Breast epithelium (tissue), 3 donors: ENCODE measurements around the gene OPHN1.

Experiments
- CTCF ChIP-seq, 3 donors: fragments of 450-650 bp; IDR thresholded peaks; one replicate each; pipeline ENCODE4 v1.5.1; 2016 to 2017; ENCODE audit warnings: antibody characterized with exemption in 3 of 3, mild to moderate bottlenecking in 3 of 3, moderate library complexity in 3 of 3
- POLR2A ChIP-seq: fragments of 450-650 bp; IDR thresholded peaks from one replicate; pipeline ENCODE4 v1.6.1; 2016; ENCODE audit warnings: antibody characterized with exemption, mild to moderate bottlenecking, moderate library complexity
- POLR2AphosphoS5 ChIP-seq, 3 donors: sonication (generic); formaldehyde crosslinking; IDR thresholded peaks; one replicate each; pipeline ENCODE4 v1.6.1; 2017; ENCODE audit warnings: antibody characterized with exemption in 3 of 3

- TF ChIP-seq CTCF (IDR thresholded peaks at IDR 0.05): no peak
- TF ChIP-seq POLR2A: no peak
- TF ChIP-seq POLR2AphosphoS5 (IDR thresholded peaks at IDR 0.05): no peak
Observed at GRCh38 chrX:68396953-68397352, 36.3 kb downstream of the OPHN1 start.
